Osteocyte (in vitro differentiated cells): ENCODE results near the gene SIDT2. TPM values are rescaled to one million over a fixed set of nuclear protein-coding genes. Genes with fewer than 3 reads are reported as not detected.

ENCODE experiments used
- DNase-seq: peaks from one replicate; pipeline ENCODE4 v3.0.0; 2021; ENCODE audit warnings: mixed read lengths; ENCODE audit not compliant: unreplicated experiment; ENCODE audit errors: extremely low spot score
- H3K27ac Mint-ChIP-seq: one replicate; pipeline ENCODE4 v1.8.0; 2021; ENCODE audit warnings: mild to moderate bottlenecking, mixed read lengths; ENCODE audit not compliant: unreplicated experiment
- H3K27me3 Mint-ChIP-seq: one replicate; pipeline ENCODE4 v1.8.0; 2021; ENCODE audit warnings: mixed read lengths; ENCODE audit not compliant: unreplicated experiment
- H3K36me3 Mint-ChIP-seq: one replicate; pipeline ENCODE4 v1.8.0; 2021; ENCODE audit warnings: mixed read lengths; ENCODE audit not compliant: unreplicated experiment
- H3K4me1 Mint-ChIP-seq: one replicate; pipeline ENCODE4 v1.8.0; 2021; ENCODE audit warnings: mixed read lengths; ENCODE audit not compliant: unreplicated experiment
- H3K4me3 Mint-ChIP-seq: one replicate; pipeline ENCODE4 v1.8.0; 2021; ENCODE audit warnings: mild to moderate bottlenecking, moderate library complexity, mixed read lengths; ENCODE audit not compliant: unreplicated experiment
- H3K9me3 Mint-ChIP-seq: one replicate; pipeline ENCODE4 v1.8.0; 2021; ENCODE audit warnings: mixed read lengths; ENCODE audit not compliant: unreplicated experiment
- CTCF ChIP-seq: fragments of 200-600 bp; sonication (generic); IDR thresholded peaks from 2 replicates; pipeline ENCODE4 v1.5.0; 2021; ENCODE audit warnings: antibody characterized with exemption, mild to moderate bottlenecking, moderate library complexity
- total RNA-seq: library from RNA; stranded (reverse); gene quantifications from 2 replicates; pipeline ENCODE4 v1.2.1, GENCODE V29; 2021

The SIDT2 gene
- total RNA-seq, 1 donor from 2014 or later, result 67.3 TPM

DNA sequence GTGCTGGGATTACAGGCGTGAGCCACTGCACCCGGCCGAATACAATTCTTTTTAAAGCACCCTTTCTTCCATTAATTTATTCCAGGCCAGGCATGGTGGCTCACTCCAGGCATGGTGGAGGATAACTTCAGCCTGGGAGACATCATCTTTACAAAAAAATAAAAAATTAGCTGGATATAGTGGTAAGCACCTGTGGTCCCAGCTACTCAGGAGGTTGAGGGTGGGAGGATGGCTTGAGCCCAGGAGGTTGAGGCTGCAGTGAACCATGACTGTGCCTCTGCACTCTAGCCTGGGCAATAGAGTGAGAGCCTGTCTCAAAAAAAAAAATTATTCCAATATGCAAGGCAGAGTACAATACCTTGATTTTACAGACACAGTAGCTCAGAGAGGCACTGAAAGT lies 32.1 kb downstream of the SIDT2 start:
- Mint-ChIP-seq H3K27me3 (no peaks in the 10 kb centered on the region), H3K4me1 (peaks cover 2% of the 10 kb centered on the region), H3K27ac (no peak overlapping the region), H3K4me3 (no peak overlapping the region), H3K9me3 (no peaks in the 10 kb centered on the region), H3K36me3 (peaks cover 27% of the 10 kb centered on the region)
- DNase-seq, result no peak
- no peak for TF ChIP-seq CTCF

- Mint-ChIP-seq H3K4me3 (no peak overlapping the region), H3K27me3 (no peaks in the 10 kb centered on the region), H3K27ac (no peak overlapping the region), H3K36me3 (peaks cover 30% of the 10 kb centered on the region), H3K4me1 (peaks cover 13% of the 10 kb centered on the region), H3K9me3 (no peaks in the 10 kb centered on the region)
- TF ChIP-seq CTCF, result no peak
- DNase-seq, result no peak
Observed at GRCh38 chr11:117212697-117213355, 34.3 kb downstream of the SIDT2 start.

GRCh38 chr11:117214404-117215110 lies 36.0 kb downstream of the SIDT2 start:
- Mint-ChIP-seq H3K4me3 (no peak overlapping the region), H3K27me3 (no peaks in the 10 kb centered on the region), H3K9me3 (no peaks in the 10 kb centered on the region), H3K36me3 (peaks cover 41% of the 10 kb centered on the region), H3K4me1 (peaks cover 31% of the 10 kb centered on the region), H3K27ac (no peak overlapping the region)
- no peak for DNase-seq
- no peak for TF ChIP-seq CTCF

DNA sequence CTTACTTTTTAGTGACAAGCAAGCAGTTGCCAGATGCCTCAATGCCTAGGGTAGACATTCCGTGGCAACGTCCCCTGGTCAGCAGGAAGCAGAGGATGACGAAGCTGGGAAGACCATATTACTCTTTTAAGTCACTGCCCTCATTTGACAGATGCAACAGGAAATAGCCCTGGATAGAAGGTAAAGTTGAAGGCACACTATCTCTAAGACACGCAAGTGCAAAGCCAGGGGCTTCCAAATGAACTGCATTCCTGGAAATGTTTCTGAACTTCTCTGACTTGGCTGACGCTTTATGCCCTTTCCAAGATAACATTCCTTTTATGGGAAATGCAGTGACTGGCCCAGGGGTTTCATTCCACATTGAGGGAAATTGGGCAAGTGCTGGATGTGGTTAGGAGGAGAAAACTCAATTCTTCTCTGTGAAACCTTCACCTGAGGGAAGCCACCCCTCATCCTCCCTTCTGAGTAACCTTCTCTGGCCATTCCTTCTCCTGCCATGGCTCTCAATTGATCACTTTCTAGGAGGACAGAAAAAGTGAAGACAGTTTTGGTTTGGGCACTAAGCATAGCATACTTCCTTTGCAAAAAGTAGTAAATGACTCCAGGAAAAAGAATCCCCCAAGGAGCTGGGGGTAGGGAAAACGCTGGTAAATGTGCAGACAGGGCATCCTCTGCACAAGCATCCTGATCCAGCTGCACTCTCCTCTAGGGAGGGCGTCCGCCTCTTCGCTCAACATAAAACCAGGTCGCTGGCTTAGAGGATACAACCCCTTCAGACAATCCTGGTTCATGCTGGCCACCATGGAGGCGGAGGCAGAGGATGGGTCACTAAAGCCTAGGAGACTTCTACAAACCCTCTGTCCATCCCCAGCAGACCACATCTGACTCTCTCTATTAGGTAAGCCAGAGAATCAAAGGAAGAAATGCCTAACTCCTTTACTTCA lies 38.9 kb downstream of the SIDT2 start:
- Mint-ChIP-seq H3K4me1 (peaks cover 57% of the 10 kb centered on the region), H3K36me3 (peaks cover 34% of the 10 kb centered on the region), H3K9me3 (no peaks in the 10 kb centered on the region), H3K27me3 (no peaks in the 10 kb centered on the region), H3K4me3 (no peak overlapping the region), H3K27ac (peak overlapping the region; percentile 75)
- DNase-seq, result no peak
- TF ChIP-seq CTCF, result no peak
